HG03469 (cell line): ENCODE measurements around the gene THRSP.
"Not testable (repeated sequence)": the region's sequence is repeated elsewhere in the genome, so short reads cannot be mapped to it uniquely, and the experiment has no call there.

ENCODE experiments used
- ATAC-seq: cut with Tn5 transposase; IDR thresholded peaks from one replicate; pipeline ENCODE4 v1.9.1; 2021; ENCODE audit warnings: mild to moderate bottlenecking, moderate library complexity, moderate number of reproducible peaks; ENCODE audit not compliant: unreplicated experiment

Gene THRSP

DNA sequence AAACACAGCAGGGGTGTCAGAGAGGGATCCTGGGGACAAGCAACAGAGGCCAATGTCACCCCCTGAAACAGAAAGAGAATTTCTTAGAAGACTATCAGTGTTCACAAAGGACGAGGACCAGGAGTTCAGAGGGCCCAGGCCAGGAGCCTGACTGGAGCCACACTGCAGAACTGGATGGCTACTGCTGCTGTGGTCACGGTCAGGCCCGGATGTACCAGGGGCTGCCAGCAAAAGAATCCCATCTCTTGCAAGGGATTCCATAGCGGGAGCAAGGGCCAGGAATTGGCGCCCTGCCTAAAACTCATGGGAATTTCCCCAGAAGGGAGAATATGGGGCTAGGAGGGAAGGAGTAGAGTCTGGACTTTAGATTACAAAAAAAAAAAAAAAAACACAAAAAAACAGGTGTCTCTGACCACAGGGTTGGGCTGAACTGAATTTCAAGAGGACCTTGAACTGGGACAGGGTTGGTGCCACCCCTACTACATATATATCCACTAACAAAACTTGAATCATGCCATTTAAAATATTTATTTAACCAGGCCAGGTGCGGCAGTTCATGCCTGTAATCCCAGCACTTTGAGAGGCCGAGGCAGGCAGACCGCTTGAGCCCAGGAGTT, 24.9 kb upstream of the THRSP start:
- ATAC-seq = no peak

DNA sequence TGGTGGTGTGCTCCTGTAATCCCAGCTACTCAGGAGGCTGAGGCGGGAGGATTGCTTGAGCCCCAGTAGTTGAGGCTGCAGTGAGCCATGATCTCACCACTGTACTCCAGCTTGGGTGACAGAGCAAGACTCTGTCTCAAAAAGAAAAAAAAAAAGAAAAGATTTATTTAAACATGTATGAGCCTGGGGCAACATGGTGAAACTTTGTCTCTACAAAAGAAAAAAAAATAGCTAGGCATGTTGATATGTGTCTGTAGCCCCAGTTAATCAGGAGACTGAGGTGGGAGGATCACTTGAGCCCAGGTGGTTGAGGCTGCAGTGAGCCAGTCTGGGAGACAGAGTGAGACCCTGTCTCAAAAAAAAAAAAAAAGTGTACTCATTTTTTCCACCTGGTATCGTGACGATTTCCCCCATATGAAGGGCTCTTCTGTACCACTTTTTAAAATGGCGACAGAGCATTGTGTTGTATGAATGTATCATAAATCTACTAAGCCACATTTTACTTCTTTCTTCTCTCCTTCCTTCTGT, 24.2 kb upstream of the THRSP start:
- no peak for ATAC-seq

DNA sequence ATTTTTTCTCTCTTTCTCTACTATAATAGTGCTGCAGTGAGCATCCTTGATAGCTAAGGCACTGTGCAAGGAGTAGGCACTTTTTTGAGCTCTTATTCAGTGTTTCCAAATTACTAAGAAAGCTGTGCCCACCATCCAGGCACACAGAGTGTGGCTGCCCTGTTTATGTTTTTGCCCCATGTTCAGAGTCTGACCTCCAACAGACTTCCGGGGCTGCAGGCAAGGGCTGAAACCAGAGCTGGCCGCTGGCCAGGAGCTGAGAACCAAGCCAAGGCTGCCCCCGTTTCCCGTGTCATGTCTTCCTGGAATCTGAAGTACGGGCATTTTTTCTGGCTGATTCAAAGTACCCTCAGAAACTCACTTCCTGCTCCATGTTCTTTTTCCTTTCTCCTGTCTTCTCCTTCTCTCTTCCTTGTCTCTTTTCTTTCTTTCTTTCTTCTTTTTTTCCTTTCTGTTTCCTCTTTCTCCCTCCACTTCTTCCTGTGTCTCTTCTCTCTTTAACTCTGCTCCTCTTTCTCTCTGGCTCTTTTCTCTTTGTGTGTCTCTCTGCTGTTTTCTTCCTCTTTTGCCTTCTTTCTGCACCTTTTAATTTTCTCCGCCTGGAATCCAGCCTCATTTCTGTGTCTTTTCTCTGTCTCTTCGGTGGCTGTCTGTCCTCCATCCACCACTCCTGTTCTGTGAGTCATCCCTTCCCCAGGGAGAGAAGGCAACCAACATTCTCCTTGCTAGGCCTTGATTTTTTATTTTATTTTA, 23.6 kb upstream of the THRSP start:
- ATAC-seq = no peak

DNA sequence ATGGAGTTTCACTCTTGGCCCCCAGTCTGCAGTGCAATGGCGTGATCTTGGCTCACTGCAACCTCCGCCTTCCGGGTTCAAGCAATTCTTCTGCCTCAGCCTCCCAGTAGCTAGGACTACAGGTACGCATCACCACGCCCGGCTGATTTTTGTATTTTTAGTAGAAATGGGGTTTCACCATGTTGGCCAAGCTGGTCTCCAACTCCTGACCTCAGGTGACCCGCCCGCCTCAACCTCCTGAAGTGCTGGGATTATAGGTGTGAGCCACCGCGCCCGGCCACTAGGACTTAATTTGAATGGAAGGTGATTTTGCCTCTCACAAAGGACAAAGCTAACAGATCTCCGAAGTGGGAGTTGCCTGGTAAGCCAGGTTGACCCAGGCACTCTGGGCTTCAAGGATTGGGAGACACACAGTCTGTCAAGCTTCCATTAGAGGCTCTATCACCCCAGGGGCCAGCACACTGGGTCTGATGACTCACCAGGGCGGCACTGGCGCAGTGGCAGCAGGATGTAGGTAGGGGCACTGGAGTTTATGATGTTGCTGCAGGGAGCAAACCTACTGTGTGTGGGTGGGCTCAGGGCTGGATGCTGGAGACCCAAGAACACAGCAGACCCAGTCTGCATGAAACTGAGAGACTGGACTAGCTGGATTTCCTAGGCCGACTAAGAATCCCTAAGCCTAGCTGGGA, 22.8 kb upstream of the THRSP start:
- no peak for ATAC-seq

DNA sequence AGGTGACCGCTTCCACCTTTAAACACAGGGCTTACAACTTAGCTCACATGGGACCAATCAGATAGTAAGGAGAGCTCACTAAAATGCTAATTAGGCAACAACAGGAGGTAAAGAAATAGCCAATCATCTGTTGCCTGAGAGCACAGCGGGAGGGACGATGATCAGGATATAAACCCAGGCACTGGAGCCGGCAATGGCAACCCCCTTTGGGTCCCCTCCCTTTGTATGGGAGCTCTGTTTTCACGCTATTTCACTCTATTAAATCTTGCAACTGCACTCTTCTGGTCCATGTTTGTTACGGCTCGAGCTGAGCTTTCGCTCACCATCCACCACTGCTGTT, 22.3 kb upstream of the THRSP start:
- not testable (repeated sequence) for ATAC-seq

DNA sequence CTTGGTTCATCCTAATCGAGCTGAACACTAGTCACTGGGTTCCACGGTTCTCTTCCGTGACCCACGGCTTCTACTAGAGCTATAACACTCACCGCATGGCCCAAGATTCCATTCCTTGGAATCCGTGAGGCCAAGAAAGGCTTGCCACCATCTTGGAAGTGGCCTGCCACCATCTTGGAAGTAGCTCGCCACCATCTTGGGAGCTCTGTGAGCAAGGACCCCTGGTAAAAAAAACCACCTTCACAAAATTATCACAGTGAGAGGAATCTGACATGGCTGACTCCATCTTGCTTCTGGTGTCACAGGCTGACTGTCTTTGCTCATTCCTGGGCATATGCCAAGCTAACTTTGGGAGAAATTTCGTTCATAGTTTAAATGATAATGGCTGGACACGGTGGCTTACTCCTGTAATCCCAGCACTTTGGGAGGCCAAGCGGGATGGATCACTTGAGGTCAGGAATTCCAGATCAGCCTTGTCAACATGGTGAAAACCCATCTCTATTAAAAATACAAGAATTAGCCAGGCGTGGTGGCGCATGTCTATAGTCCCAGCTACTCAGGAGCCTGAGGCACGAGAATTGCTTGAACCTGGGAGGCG, 21.7 kb upstream of the THRSP start:
- ATAC-seq = no peak

DNA sequence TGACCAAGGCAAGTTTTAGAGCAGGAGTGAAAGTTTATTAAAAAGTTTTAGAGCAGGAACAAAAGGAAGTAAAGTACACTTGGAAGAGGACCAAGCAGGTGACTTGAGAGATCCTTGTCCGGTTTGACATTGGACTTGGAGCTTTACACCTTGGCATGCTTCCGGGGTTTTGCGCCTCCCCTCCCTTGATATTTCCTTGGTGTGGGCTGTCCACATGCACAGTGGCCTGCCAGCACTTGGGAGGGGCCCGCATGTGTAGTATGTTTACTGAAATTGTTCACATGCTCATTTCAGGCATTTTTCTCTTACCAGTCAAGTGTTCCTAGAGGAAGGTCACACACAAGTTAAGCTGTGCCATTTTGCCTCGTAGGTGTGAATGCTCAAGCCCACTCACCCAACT, 19.0 kb upstream of the THRSP start:
- ATAC-seq = no peak

DNA sequence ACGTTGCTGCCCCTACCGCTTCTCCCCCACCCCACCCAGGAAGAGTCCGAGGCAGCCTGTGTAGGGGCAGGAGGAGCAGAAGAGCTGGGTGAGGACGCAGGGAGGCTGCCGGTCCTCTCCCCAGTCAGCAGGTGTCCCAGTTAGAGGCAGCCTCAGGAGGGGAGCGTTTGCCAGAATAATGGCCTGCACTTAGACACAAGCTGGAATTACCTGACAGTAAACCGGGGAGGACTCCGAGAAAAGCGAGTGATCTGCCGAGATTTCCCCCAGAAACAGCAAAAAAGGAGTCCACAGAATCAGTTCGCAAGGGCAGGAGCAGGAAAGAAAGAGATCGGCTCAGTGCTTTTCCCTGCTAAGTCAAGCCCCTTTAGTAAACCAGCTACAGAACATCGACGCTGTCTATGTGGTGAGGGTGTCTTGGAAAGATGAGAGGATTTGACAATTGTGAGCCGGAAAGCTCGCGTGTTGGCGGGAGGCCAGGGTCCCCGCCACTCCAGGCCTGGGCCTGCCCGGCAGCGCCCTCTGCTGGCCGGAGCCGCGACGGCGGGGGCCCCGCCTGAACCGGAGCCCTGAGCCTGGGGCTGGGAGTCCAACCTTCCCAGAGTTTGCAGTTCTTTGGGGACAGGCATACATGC, 17.7 kb upstream of the THRSP start:
- no peak for ATAC-seq

DNA sequence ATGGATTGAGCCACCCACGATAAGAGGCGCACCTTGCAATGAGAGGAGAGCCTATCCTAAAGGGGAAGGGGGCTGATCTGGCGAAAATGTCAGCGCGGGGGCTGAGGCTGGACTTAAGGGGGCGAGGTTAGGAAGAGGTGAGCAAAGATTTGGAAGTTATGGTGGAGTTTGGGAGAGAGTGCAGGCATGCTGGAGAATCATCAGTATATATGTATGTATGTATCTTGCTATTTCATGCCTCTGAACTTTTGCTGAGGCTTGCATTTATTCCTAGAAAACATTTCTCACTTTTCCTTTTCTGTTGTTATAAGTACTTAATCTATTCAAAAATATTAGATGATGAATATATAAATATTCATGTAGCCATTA, 17.2 kb upstream of the THRSP start:
- no peak for ATAC-seq

DNA sequence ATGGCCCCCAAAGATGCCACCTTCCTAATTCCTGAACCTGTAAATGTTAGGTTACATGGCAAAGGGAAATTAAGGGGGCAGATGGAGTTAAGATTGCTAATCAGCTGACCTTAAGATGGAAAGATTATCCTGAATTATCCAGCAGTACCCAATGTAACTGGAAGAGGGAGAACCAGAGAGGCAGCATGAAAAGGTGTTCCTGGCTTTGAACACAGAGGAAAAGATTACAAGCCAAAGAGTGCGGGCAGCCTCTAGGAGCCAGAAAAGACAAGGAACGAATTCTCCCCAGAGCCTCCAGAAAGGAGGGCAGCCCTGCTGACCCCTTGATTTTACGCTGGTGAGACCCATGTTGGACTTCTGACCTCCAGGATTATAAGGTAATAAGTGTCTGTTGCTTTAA, 15.1 kb upstream of the THRSP start:
- ATAC-seq = no peak

DNA sequence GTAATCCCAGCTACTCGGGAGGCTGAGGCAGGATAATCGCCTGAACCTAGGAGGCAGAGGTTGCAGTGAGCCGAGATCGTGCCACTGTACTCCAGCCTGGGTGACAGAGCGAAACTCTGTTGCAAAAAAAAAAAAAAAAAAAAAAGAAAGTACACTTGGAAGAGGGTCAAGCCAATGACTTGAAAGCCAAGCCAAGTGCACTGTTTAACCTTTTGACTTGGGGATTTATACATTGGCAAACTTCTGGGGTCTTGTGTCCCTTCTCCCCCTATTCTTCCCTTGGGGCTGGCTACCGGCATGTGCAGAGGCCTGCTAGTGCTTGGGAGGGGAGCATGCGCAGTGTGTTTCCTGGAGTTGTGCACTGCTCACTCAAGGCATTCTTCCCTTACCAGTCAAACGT, 14.3 kb upstream of the THRSP start:
- ATAC-seq = no peak

DNA sequence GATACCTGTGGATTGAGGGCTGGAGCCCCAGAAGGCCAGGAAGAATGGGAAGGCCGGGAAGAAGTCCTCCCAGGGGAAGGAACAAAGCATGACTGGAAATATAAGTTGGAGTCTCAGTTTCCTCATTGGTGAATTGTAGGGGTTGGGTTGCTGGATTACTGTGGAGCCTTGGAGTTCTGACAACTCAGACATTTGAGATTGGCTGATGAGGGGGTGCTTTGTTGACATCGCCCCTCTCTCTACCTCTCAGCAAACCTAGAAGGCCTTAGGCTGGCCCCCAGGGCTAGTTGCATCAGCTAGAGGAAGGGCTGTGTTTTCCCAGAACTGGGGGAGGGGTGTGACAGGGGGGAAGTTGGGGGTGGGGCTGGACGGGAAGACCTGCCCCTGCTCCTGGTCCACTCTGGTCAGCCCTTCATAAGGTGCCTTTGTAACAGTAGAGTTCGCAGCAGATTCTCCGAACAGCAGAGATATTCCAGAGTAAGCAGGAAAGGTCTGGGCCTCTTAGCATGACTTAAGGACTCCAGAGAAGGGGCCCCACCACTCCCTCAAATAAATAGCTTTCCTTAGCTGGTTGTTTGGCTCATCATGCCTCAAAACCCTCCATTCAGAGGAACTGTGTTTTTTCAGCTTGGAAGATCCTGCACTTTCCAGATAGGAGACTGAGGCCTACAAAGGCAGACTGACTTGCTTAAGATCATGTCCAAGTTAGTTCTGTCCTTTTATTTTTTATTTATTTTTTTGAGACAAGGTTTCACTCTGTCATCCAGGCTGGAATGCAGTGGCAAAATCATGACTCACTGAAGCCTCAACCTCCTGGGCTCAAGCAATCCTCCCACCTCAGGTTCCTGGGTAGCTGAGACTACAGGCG, 12.5 kb upstream of the THRSP start:
- no peak for ATAC-seq

DNA sequence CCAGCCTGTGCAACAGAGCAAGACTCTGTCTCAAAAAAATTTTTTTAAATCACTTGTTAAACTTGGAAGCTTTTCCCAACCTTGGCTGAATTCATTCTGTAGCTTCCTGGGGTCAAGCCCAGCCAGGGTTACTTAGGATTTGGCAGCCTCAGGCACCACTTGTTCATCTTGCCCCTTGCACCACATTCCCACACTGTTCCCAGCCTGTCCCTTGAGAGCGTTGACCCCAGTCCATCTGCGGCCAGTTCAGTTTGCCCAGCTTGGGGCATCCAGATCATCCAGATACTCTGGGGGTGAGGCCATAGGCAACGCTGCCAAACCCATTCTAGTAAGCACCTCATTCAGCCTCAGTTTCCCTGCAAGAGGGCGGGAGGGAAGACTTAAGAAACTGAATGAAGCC, 8.7 kb upstream of the THRSP start:
- ATAC-seq = no peak

DNA sequence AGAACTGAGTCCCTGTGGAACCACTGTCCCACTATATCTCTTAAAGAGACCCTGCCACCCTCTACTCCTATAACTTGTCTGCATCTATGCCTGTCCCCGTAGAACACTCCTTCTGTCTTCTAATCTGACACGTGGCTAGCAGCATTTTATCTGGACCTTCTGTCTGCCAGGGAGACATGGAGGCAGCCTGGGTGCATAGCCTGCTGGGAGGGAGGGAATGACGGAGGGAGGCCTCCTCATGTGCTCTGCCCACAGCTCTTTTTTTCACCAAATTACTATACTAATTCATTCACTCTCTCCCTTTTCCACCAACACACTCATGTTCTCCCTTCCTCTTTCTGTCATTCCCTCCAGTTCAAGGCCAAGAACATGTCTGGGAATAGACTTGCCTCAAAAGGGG, 7.6 kb upstream of the THRSP start:
- ATAC-seq = no peak

DNA sequence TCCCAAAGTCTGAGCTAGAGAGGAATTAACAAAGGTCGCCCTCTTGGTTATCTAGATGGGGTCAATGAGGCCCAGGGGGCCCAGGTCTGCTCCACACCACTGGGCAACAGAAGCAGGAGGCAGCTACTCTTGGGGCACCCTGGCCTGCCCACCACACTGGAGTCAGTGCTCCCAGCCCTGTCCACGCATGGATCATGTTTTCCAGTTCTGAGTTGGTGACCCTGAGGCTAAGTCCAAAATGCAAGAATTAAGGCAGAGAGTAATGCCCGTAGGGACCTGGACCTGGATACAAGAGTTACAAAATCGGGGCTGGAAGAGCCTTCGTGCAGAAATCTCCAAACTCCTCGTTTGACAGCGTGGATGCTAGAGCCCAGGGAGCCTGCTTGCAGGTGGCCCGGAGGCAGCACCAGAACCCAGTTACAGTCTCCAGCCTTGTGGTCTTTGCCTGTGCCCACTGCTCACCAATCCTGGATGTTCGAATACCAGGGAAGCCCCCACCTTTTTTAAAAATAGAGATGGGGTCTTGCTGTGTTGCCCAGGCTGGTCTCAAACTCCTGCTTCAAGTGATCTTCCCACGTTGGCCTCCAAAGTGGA, 6.1 kb upstream of the THRSP start:
- no peak for ATAC-seq

DNA sequence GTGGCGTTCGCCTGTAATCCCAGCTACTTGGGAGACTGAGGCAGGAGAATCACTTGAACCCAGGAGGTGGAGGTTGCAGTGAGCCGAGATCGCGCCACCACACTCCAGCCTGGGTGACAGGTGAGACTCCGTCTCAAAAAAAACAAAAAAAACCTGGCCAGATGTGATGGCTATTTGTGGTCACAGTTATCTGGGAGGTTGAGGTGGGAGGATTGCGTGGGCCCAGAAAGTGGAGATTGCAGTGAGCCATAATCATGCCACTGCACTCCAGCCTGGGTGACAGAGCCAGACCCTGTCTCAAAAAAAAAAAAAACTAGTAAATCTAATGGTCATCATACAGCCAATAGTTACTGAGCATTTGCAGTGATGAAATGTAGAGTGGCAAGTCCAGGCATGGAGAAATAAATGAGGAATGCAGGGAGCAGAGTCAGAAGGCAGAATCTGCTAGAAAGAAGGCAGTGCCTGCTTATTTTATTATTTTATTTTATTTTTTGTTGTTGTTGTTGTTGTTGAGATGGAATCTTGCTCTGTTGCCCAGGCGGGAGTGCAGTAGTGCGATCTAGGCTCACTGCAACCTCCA, 3.8 kb upstream of the THRSP start:
- not testable (repeated sequence) for ATAC-seq

DNA sequence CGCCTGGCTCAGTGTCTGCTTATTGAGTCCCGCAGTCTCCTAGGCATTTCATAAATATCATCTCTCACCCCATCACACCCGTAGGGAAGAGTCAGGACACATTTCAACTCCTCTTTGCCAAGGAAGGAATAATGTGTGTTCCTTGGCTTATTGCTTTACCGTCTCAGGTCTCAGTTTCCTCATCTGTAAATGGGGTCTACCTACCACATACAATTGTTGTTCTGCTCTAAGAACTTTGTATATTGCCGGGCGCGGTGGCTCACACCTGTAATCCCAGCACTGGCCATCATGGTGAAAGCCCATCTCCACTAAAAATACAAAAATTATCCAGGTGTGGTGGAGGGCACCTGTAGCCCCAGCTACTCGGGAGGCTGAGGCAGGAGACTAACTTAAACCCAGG, 3.1 kb upstream of the THRSP start:
- ATAC-seq = no peak

DNA sequence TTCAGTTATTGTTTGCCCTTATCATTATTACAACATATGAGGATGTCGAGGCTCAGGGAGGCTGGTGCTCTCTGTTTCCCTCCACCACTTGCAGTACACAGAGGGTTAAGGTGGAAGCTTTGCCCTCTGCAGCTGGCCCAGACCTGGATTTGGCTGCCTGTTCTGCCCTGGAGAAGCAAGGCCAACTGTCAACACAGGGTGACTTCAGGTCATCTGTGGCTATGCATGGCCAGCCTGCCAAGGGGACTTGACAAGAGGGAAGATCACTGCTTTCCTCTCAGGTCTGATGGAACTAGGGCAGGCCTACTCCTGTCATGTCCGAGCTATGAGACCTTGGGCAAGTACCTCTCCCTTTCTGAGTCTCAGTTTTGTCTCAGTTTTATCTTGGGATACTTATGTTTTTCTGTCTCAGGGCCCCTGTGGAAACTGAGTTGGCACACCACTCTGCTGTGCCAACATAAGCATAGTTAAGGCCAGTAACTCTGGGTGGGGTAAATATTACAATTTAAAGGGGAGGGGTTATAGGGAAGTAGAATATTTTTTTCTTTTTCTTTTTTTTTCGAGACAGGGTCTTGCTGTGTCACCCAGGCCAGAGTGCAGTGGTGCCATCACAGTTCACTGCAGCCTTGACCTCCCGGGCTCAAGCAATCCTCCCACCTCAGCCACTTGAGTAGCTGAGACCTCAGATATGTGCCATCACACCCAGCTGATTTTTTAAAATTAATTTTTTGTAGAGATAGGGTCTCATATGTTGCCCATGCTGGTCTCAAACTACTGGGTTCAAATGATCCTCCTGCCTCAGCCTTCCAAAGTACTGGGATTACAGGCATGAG, 2.4 kb upstream of the THRSP start:
- no peak for ATAC-seq

DNA sequence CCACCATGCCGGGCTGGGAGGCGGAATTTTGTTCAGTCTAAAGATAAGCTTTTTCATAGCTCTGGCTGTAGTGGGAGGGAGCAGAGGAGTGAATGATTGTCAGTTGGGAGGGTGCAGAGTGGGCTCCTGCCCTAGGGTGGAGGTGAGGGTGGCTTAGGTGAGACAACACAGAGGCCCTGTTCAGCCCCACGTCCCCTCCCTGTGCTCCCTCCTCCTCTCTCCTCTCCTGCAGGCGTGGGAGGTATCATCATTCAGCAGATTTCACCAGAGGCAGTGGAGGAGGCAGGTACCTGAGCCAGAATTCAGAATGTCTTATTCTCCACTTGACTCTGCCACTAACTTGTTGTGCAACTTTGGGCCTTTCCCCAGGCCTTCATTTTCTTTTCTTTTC, 1.7 kb upstream of the THRSP start:
- no peak for ATAC-seq
